Left ventricle myocardium superior (tissue), 1 donor: ENCODE measurements around the gene MTHFD1L. TPM values are rescaled to one million over a fixed set of nuclear protein-coding genes. Genes with fewer than 3 reads are reported as not detected.
"Not testable (repeated sequence)": the region's sequence is repeated elsewhere in the genome, so short reads cannot be mapped to it uniquely, and the experiment has no call there.

Experiments used
- ATAC-seq: fragments of 200-7000 bp; cut with Tn5 transposase; one replicate; pipeline ENCODE4 v1.9.1; 2020; ENCODE audit warnings: mild to moderate bottlenecking, moderate library complexity
- DNase-seq: peaks from one replicate; pipeline ENCODE4 v3.0.0-alpha.2; 2020
- intact Hi-C: fragments of 100-400 bp; cut with micrococcal nuclease; formaldehyde crosslinking; loops from one replicate; pipeline ENCODE4 v1.11.0; 2022
- long read RNA-seq: library from polyadenylated mRNA; unstranded; transcript quantifications from one replicate; pipeline ENCODE4 v2.0.0, GENCODE V29; 2021
- total RNA-seq: library from RNA; stranded (reverse); fragmentation: NEBNext Ultra II Directional; extraction: Animal tissue kit (Norgen Biotek cat#: 25700); gene quantifications from one replicate; pipeline ENCODE4 v1.2.1, GENCODE V29; 2021
- donor health status: DM: no; HTN: yes; CAD: no; lungs with severe emphysema.

Gene MTHFD1L
- 2.4 TPM for total RNA-seq
- long read RNA-seq, partial matches to known transcripts = 1 of 4 reads
- long read RNA-seq, other reads (novel, unspliced or antisense) = 3 of 4 reads

DNA sequence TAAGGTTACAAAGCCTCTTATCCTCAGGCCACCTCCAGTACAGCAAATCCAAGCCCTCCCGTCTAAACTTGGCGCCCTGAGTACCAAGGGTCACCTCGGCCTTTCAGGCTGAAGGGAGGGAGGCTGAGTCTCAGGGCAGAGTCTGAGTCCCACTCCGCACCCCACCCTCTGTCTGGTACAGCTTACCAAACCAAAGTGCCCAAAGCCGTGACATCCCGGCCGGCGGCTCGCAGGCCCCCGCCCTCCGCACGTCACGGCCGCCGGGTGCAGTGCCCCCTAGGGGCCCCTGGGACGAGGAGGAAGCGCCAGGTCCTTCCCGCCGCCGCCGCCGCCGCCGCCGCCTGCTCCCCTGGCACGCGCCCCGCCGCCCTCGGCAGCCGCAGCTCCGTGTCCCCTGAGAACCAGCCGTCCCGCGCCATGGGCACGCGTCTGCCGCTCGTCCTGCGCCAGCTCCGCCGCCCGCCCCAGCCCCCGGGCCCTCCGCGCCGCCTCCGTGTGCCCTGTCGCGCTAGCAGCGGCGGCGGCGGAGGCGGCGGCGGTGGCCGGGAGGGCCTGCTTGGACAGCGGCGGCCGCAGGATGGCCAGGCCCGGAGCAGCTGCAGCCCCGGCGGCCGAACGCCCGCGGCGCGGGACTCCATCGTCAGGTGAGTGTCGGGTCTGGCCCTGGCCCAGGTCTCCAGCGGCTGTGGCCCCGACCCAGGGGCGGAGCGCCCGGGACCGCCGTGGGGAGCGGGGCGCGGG is at the start of gene MTHFD1L:
MTHFD1L (plus strand) TSS at position 297 of the 741 bp plus-strand sequence; CDS start at position 418, 121 bp downstream.
- DNase-seq = peak; percentile 83
- intact Hi-C loops = no loop called here
- ATAC-seq = peak; percentile 70

DNA sequence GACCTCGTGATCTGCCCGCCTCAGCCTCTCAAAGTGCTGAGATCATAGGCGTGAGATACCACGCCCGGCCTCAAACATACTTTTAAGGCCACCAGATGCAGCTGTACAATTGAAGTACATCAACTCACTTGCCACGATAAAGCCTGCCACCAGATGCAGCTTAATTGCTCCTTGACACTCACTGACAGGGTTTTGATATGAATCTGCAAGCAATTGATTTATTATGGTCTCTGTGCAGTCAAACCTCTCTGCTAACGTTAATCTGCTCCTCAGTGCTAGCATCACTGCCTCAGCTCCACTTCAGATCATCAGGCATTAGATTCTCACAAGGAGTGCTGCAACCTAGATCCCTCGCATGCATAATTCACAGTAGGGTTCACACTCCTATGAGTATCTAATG is 48.9 kb upstream of the MTHFD1L start:
- ATAC-seq, DNase-seq: not testable (repeated sequence)
- intact Hi-C loops = loop anchor here (10.0 kb wide), 1 partner anchor 132 kb away; no protein-coding TSS in a partner anchor

- intact Hi-C loops = no loop called here
- ATAC-seq = no peak
- no peak for DNase-seq
These were observed 42.6 kb upstream of the MTHFD1L start for GRCh38 chr6:150822932-150823331.

DNA sequence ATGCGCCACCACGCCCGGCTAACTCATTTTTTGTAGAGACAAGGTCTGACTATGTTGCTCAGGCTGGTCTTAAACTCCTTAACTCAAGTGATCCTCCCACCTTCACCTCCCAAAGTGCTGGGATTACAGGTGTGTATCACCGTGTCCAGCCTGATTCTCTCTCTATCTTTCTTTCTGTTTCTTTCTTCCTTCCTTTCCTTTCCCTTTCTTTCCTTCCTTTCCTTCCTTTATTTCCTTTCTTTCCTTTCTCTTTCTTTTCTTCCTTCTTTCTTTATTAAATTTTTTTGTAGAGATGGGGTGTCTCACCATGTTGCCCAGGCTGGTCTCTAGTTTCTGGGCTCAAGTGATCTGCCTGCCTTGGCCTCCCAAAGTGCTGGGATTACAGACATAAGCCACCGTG is 38.7 kb upstream of the MTHFD1L start:
- no peak for ATAC-seq
- no peak for DNase-seq
- intact Hi-C loops = no loop called here

DNA sequence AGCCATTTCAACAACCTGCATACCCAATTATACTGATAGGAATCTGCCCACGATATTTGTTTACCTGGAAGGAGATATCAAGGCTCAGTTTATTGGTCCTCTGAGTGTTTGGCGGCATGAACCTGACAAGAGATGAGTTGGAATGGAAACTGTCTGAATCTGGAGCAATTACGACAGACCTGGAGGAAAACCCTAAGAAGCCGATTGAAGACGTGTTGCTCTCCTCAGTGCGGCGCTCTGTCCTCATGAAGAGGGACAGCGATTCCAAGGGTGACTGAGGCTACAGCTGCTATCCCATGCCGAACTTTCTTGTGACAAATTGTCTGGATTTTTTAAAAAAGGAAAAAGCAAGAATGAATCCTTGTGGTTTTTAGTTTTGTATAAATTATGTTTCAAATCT is 37.4 kb upstream of the MTHFD1L start:
- DNase-seq, intact Hi-C loops, ATAC-seq: not testable (repeated sequence)

DNA sequence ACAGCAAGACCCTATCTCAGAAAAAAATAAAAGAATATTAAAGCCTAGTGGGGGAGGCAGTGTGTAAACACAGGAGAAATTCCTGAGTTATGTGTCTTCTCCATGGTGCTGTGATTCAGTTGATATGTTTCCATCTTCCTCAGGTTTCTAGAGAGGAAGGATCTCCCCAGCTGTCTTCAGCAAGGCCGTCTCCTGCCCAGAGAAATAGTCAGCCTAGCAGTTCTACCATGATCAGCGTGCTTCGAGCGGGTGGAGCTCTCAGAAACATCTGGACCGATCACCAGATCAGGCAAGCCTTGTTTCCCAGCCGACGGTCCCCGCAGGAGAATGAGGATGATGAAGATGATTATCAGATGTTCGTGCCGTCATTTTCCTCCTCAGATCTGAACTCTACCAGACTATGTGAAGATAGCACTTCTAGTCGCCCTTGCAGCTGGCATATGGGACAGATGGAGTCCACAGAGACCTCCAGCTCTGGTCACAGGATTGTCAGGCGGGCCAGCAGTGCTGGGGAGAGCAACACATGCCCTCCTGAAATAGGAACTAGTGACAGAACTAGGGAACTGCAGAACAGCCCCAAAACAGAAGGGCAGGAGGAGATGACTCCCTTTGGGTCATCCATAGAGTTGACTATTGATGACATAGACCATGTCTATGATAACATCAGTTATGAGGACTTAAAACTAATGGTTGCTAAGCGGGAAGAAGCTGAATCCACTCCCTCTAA is 34.9 kb upstream of the MTHFD1L start:
- intact Hi-C loops = no loop called here
- DNase-seq (no peak), ATAC-seq (no peak)

DNA sequence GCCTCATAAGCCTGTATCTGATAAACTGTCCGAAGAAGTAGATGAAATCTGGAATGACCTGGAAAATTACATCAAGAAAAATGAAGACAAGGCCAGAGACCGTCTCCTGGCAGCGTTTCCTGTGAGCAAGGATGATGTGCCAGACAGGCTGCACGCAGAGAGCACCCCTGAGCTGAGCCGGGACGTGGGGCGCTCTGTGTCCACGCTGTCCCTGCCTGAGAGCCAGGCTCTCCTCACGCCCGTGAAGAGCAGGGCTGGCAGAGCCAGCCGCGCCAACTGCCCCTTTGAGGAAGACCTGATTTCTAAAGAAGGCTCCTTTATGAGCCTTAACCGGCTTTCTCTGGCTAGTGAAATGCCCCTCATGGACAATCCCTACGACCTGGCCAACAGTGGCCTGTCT is 33.9 kb upstream of the MTHFD1L start:
- no peak for ATAC-seq
- DNase-seq = no peak
- intact Hi-C loops = no loop called here

DNA sequence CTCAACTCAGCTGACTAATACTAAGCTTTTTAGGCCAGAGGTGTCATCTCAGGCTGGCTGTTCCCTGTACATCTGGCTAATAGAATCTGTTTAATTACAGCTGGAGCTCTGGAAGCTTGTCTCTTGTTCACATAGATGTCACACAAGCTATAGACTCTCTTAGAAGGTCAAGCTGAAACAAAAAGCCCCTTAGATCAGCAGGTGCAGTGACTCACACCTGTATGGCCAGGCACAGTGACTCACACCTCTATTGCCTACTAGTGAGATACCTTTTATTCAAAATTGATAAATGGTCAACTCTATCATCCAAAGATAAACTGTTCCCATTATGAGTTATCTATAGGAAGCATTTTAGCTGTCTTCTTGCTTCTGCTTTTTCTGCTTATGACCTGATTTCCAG is 29.9 kb upstream of the MTHFD1L start:
- DNase-seq = no peak
- intact Hi-C loops = no loop called here
- ATAC-seq = no peak

- no peak for DNase-seq
- ATAC-seq = no peak
- intact Hi-C loops = no loop called here
These were observed 25.3 kb upstream of the MTHFD1L start for GRCh38 chr6:150840185-150840584.

DNA sequence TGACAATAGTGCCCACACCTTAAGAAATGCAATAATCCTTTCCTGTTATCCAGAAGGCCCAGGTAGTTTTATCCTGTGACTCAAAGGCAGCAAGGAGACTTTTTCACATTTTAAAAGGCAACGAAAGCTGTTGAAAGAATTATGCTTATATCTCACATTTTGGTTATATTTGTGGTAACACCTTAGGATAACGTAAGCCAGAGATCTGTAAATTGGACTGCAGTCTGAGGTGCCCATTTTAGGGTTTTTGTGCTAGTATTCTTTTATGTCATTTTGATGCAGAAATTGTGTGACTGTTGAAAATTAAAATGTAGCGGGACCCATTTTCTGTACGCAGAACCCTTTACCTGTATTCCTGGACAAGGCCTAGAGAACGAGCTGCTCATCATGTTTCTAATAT is 24.3 kb upstream of the MTHFD1L start:
- intact Hi-C loops = no loop called here
- DNase-seq (no peak), ATAC-seq (no peak)

DNA sequence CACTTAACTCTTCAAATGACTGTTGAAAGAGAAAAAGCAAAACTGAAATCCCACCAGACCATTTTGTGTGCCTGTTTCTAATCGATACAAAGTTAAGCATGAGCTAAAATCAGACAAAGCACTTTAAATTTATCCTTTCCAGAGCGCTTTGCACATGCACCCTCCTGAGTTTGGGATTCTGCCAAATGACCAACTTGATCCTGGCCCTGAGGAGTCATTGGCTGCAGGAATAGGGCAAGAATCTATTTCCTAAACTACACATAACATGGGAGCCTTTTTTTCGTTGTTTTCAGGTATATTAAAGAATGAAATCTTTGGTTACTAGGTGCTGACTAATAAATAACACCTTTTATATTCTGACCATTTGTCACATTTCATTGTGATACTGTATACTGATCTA is 23.8 kb upstream of the MTHFD1L start:
- intact Hi-C loops = no loop called here
- ATAC-seq (no peak), DNase-seq (no peak)

DNA sequence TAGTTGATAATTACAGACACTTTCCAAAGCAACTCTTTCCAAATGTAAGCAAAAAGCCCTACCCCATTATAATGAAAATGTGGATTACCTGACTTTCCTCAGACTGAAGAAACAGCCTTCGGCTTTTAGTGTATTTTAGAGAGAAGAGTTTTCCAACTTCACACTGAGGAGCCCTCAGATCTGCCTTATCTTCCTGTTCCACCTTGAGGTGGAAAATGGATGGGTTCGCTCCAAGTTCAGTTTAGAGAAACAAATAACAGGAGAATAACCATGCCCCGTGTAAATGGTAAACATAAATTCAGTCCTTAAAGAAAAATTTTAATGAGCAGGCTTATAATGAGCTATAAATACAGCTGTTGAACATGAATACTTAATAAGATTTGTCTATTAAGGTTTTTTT is 21.1 kb upstream of the MTHFD1L start:
- intact Hi-C loops = no loop called here
- ATAC-seq (no peak), DNase-seq (no peak)

DNA sequence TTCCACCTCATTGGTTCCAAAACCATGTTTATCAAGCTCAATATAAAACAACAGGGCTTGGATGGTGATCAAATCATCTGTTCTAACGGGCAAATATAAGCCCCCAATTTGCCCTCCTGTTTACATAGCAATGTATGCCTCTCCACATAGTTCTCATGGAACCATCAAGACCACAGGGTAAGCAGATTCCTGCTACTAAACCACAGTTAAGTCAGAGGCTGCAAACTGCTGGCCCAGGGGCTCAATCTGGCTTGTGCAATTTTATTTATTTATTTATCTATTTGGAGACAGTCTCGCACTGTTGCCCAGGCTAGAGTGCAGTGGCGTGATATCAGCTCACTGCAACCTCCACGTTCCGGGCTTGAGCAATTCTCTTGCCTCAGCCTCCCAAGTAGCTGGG is 18.9 kb upstream of the MTHFD1L start:
- ATAC-seq (no peak), DNase-seq (no peak)
- intact Hi-C loops = no loop called here

GRCh38 chr6:150848400-150848799 is 17.1 kb upstream of the MTHFD1L start:
- intact Hi-C loops = no loop called here
- ATAC-seq = no peak
- no peak for DNase-seq

GRCh38 chr6:150854392-150854791 is 11.1 kb upstream of the MTHFD1L start:
- ATAC-seq, intact Hi-C loops, DNase-seq: not testable (repeated sequence)

GRCh38 chr6:150855171-150855570 is 10.3 kb upstream of the MTHFD1L start:
- ATAC-seq, intact Hi-C loops, DNase-seq: not testable (repeated sequence)

DNA sequence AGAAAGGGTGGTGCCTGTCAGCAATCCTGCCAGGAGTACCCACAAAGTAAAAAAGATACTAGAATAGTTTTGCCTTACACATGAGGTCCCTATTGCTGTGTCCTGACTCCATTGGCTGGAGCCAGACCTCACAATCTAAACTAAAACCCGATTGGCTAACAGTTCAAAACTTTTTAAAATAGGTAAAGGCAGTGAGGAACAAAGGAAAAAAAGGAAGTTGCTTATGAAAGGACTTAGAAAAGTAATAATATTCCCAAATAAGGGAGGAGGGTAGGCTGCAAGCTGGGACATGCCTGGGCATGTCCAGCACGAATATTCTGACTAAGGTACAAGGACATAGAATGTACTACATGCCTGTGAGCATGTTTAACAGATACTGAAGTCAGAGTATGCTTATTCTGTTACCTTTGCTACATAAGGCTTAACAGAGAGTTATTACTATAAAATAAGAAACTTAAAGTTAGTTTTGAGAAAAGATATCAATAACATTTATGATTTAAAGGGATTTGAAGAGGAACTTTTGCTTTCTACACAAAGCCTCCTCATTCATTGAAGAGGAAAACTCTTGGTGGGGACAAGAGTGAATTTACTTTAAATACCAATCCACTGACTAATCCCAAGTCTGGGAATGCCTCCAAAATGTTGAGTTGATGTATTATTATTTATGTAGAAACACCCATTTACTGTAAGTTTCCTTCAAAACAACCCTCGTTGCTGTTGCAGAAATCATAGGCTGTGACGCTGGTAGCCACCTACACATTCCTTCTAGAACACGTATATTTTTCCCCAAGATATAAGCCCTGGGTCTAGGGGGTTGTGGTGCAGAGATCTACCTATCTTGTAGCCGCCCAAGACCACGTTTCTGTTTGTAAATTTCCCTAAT is 8.2 kb upstream of the MTHFD1L start:
- ATAC-seq = peak; percentile 44
- intact Hi-C loops = no loop called here

DNA sequence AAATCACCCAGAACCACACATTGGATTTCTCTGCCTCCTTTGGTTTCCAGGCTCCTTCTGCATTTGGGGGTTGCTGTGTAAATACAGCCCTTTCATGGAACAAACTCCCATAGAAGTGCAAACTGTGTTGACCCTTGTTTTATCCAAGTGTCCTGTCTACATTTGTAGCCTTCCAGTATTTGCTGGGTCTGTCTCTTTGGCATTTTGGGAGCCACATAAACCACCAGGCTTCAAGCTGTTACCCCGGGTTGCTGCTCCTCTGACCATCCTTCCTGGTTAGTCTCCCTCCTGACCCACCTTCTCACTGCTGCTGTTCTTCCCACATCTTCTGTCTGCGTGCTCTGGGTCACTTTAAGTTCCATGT is 7.6 kb upstream of the MTHFD1L start:
- intact Hi-C loops = no loop called here
- ATAC-seq = no peak
- no peak for DNase-seq

More for the DNA sequence above, 8.2 kb upstream of the MTHFD1L start:
- DNase-seq = no peak

GRCh38 chr6:150861448-150862168 is 3.9 kb upstream of the MTHFD1L start:
- DNase-seq, intact Hi-C loops, ATAC-seq: not testable (repeated sequence)
